ENCODE results near the gene AKR1D1. TPM values are rescaled to one million over a fixed set of nuclear protein-coding genes. Genes with fewer than 3 reads are reported as not detected.
"Not testable (repeated sequence)": the region's sequence is repeated elsewhere in the genome, so short reads cannot be mapped to it uniquely, and the experiment has no call there.

Gene AKR1D1
- total RNA-seq, 2 experiments from 2014 or later, result not detected

GRCh38 chr7:138072726-138073125, 3.5 kb upstream of the AKR1D1 start:
- peaks cover 3% of the 10 kb centered on the region for H3K27me3 Mint-ChIP-seq
- no peak for DNase-seq
- no peak overlapping the region for H3K4me3 Mint-ChIP-seq
- no peak overlapping the region for H3K27ac Mint-ChIP-seq
- ChIA-PET POLR2A (no interaction called here), CTCF (no interaction called here)
- no peak for TF ChIP-seq CTCF (IDR thresholded peaks at IDR 0.05)
- peaks cover 6% of the 10 kb centered on the region for H3K9me3 Mint-ChIP-seq
- H3K36me3 Mint-ChIP-seq (ENCODE audit: low read depth), result no peaks in the 10 kb centered on the region
- no peak for ATAC-seq
- intact Hi-C loops (cut with micrococcal nuclease), result no loop called here
- no peaks in the 10 kb centered on the region for H3K4me1 Mint-ChIP-seq (ENCODE audit: low read depth)

GRCh38 chr7:138074121-138074520, 2.1 kb upstream of the AKR1D1 start:
- Mint-ChIP-seq H3K9me3 (peaks cover 6% of the 10 kb centered on the region), H3K4me3 (no peak overlapping the region), H3K27me3 (no peaks in the 10 kb centered on the region), H3K36me3 (ENCODE audit: low read depth) (no peaks in the 10 kb centered on the region), H3K27ac (no peak overlapping the region), H3K4me1 (ENCODE audit: low read depth) (no peaks in the 10 kb centered on the region)
- POLR2A ChIA-PET, result no interaction called here
- ATAC-seq (no peak), DNase-seq (no peak)
- no peak for TF ChIP-seq CTCF (IDR thresholded peaks at IDR 0.05)
- intact Hi-C loops (cut with micrococcal nuclease), result no loop called here
- CTCF ChIA-PET, result no interaction called here

GRCh38 chr7:138074540-138074939, 1.7 kb upstream of the AKR1D1 start:
- ATAC-seq (no peak), DNase-seq (no peak)
- H3K27me3 Mint-ChIP-seq, result no peaks in the 10 kb centered on the region
- intact Hi-C loops (cut with micrococcal nuclease), result no loop called here
- CTCF ChIA-PET, result no interaction called here
- H3K4me1 Mint-ChIP-seq (ENCODE audit: low read depth), result no peaks in the 10 kb centered on the region
- POLR2A ChIA-PET, result no interaction called here
- H3K9me3 Mint-ChIP-seq, result peaks cover 6% of the 10 kb centered on the region
- TF ChIP-seq CTCF (IDR thresholded peaks at IDR 0.05), result no peak
- H3K36me3 Mint-ChIP-seq (ENCODE audit: low read depth), result no peaks in the 10 kb centered on the region
- no peak overlapping the region for H3K27ac Mint-ChIP-seq
- H3K4me3 Mint-ChIP-seq, result no peak overlapping the region

- H3K4me3 Mint-ChIP-seq, result no peak overlapping the region
- H3K36me3 Mint-ChIP-seq (ENCODE audit: low read depth), result no peaks in the 10 kb centered on the region
- H3K4me1 Mint-ChIP-seq (ENCODE audit: low read depth), result no peaks in the 10 kb centered on the region
- intact Hi-C loops (cut with micrococcal nuclease), result no loop called here
- CTCF ChIA-PET, result no interaction called here
- TF ChIP-seq CTCF (IDR thresholded peaks at IDR 0.05), result no peak
- H3K27me3 Mint-ChIP-seq, result no peaks in the 10 kb centered on the region
- no peak for DNase-seq
- no peak overlapping the region for H3K27ac Mint-ChIP-seq
- no peak for ATAC-seq
- peaks cover 6% of the 10 kb centered on the region for H3K9me3 Mint-ChIP-seq
- POLR2A ChIA-PET, result no interaction called here
Observed at GRCh38 chr7:138075350-138075749, 909 bp upstream of the AKR1D1 start.

GRCh38 chr7:138075786-138076185, 473 bp upstream of the AKR1D1 start:
- H3K4me1 Mint-ChIP-seq (ENCODE audit: low read depth); ATAC-seq; H3K27me3 Mint-ChIP-seq; H3K36me3 Mint-ChIP-seq (ENCODE audit: low read depth); intact Hi-C loops (cut with micrococcal nuclease); POLR2A ChIA-PET; CTCF ChIA-PET; DNase-seq; H3K27ac Mint-ChIP-seq; H3K4me3 Mint-ChIP-seq; H3K9me3 Mint-ChIP-seq: not testable (repeated sequence)

- DNase-seq (no peak), ATAC-seq (no peak)
- ChIA-PET POLR2A (no interaction called here), CTCF (no interaction called here)
- Mint-ChIP-seq H3K4me1 (ENCODE audit: low read depth) (no peaks in the 10 kb centered on the region), H3K36me3 (ENCODE audit: low read depth) (no peaks in the 10 kb centered on the region), H3K27ac (no peak overlapping the region), H3K4me3 (no peak overlapping the region), H3K9me3 (peaks cover 6% of the 10 kb centered on the region), H3K27me3 (no peaks in the 10 kb centered on the region)
- intact Hi-C loops (cut with micrococcal nuclease), result no loop called here
- TF ChIP-seq CTCF (IDR thresholded peaks at IDR 0.05), result no peak
Observed at GRCh38 chr7:138077809-138078208, 1.6 kb downstream of the AKR1D1 start.

Data from activated CD8-positive, alpha-beta T cell treated with anti-CD3 and anti-CD28 coated beads for 36 hours (primary cell).